Measurements from ENCODE around the gene SLC20A1.
"Not testable (repeated sequence)": the region's sequence is repeated elsewhere in the genome, so short reads cannot be mapped to it uniquely, and the experiment has no call there.

SLC20A1 gene

GRCh38 chr2:112646791-112647689 lies 1.3 kb downstream of the SLC20A1 start:
- DNase-seq (ENCODE audit: low read depth) = no peak

GRCh38 chr2:112648081-112648480 lies 2.3 kb downstream of the SLC20A1 start:
- DNase-seq (ENCODE audit: low read depth) = no peak

DNA sequence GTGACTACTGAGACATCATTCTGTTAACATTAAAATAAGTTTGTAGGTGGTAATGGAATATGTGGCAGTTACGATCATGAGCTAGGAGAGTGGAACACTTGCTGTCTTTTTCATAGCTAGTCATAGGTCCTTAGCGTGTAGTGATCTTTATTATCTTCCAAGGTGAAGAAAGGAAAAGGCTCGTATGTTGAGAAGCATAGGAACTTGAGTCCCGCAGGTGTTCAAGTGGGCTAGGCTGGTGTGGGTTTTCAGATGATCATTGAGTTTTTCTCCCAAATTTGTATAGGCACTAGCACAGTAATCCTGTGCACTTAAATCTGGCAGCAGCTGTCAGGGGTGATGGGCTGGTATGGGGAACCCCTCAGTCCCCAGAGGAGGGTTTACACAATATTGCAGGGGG lies 10.9 kb downstream of the SLC20A1 start:
- DNase-seq (ENCODE audit: low read depth) = no peak

DNA sequence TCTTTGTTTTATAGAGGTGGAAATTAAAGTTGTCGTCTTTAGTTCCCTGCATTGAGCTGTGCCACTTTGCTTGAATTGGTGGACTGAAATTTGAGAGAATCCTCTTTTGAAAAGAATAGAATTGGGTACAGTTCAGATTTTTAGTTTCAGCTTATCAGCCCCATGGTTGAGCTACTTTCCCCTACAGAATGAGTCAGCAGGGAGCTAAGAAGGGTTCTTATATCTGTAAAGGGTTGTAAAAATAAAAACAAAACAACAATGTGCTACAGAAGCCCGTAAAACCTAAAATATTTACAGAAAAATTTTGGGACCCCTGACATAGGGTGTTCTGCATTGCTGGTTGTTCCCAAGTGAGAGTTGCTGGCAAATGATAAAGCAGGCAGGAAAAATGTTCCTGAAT lies 12.6 kb downstream of the SLC20A1 start:
- DNase-seq (ENCODE audit: low read depth) = no peak

- DNase-seq (ENCODE audit: low read depth) = no peak
Measured at GRCh38 chr2:112658839-112659667, 13.3 kb downstream of the SLC20A1 start.

GRCh38 chr2:112660138-112660537 lies 14.4 kb downstream of the SLC20A1 start:
- no peak for DNase-seq (ENCODE audit: low read depth)

DNA sequence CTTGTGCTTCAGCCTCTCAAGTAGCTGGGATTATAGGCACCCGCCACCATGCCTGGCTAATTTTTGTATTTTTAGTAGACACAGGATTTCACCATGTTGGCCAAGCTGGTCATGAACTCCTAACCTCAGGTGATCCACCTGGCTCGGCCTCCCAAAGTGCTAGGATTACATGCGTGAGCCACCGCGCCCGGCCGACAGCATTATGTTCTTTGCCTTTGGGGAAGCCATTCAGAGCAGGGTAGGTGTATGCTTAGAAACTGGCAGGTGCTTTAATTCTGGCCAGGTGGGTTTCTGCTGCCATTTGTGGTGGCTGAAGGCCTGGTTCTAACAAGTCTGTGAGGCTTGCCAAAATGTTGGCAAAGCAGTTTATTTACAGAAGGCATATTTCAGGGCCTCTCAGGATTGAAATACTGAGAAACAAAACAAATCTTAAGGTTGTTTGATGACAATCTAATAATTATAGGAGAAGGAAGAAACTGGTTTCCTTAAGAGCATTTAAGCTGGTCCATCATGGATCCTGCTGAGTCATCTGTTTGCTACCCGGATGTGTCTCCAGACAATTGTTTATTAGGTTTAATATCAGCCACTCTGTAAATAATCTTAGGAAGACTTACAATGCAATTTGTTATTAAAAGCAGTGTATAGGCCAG lies 16.0 kb downstream of the SLC20A1 start:
- no peak for DNase-seq (ENCODE audit: low read depth)

DNA sequence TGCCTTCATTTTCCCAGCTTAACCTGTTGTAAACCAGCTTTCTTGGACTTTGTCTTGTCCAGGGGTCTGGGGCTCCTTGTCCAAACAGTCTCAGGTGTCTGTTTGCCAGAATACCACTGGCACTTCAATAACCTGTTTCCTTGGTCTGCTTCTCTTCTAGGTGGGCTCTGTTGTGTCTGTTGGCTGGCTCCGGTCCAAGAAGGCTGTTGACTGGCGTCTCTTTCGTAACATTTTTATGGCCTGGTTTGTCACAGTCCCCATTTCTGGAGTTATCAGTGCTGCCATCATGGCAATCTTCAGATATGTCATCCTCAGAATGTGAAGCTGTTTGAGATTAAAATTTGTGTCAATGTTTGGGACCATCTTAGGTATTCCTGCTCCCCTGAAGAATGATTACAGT lies 17.0 kb downstream of the SLC20A1 start:
- DNase-seq (ENCODE audit: low read depth) = no peak

DNA sequence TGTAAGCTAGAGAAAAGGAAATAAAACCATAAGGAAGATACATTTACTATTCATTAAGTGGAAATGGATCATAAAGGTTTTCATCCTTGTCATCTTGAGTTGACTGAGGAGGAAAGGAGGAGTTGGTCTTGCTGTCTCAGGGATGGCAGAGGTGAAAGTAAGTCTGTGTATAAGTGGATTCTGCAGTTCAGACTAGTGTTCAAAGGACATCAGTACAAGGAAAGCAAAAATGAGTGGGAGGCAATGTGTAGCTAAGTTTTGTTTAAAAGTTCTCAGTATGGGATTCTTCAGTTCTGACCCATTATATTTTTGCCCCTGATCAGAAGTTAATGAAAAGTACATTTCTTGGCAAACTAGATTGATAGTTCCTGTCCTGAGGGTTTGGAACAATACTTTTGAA lies 18.9 kb downstream of the SLC20A1 start:
- no peak for DNase-seq (ENCODE audit: low read depth)

- DNase-seq (ENCODE audit: low read depth) = no peak
Measured at GRCh38 chr2:112665113-112665780, 19.5 kb downstream of the SLC20A1 start.

DNA sequence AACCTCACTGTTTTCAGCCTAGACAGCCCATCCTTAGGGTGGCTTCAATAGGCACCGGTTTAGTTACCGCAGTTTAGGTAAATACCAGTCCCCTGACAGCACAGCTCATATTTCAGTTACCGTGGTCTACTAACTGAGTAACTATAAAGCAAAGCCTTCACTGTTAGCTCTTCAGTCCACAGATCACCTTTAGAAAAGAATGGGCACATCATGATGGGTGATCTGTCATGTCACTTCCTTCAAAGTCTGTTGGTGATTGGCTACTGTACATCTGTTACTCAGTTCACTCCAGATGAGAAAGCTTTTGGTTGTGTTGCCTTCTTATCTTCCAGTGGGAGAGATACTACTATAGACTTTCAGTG lies 21.0 kb downstream of the SLC20A1 start:
- DNase-seq (ENCODE audit: low read depth) = no peak

DNA sequence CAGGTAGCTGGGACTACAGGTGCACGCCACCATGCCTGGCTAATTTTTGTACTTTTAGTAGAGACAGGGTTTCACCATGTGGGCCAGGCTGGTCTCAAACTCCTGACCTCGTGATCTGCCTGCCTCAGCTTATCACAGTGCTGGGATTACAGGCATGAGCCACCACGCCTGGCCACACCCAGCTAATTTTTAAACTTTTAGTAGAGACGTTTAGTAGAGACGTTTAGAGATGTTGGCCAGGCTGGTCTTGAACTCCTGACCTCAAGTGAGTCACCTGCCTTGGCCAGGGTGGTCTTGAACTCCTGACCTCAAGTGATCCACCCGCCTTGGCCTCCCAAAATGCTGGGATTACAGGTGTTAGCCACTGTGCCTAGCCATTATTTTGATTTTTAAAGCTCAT lies 21.8 kb downstream of the SLC20A1 start:
- not testable (repeated sequence) for DNase-seq (ENCODE audit: low read depth)

GRCh38 chr2:112669667-112670066 lies 23.9 kb downstream of the SLC20A1 start:
- no peak for DNase-seq (ENCODE audit: low read depth)

GRCh38 chr2:112670252-112671022 lies 24.7 kb downstream of the SLC20A1 start:
- DNase-seq (ENCODE audit: low read depth) = no peak

GRCh38 chr2:112671801-112672200 lies 26.1 kb downstream of the SLC20A1 start:
- DNase-seq (ENCODE audit: low read depth) = no peak

GRCh38 chr2:112673008-112673407 lies 27.3 kb downstream of the SLC20A1 start:
- no peak for DNase-seq (ENCODE audit: low read depth)

DNA sequence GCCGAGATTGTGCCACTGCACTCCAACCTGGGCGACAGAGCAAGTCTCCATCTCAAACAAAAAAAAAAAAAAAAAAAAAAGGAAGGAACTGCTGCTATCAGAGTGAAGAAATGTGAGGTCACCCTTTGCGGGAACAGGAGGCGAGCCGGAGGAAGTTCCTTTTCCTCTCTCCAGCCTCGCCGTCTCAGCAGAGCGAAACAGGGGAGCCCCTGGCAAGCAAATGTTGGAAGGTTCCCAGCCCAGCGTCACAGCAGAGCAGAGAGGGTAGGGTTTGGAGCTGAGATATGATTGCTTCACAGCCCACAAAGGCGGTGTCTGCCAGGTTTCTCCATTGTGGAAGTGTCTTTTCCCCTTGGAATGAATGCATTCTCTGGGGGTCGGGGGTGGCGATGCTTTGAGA lies 28.5 kb downstream of the SLC20A1 start:
- DNase-seq (ENCODE audit: low read depth) = no peak

DNA sequence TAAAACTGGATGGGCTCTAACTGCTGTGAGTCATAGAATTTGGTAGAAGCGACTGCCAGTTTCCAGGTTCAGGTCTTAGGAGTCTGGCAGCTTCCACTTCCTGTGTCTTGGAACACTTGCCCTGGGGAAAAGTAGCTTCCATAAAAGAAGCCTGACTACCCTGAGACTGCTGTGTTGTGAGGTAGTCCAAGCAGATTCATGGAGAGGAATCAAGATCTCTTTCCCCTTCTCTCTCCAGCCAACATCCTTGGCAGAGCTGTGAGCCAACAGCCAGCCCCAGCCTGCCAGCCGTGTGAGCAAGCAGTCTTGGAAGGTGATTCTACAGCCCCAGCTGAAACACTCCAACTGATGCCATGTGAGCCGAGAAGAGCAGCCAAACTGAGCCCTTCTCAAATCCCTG lies 33.7 kb downstream of the SLC20A1 start:
- no peak for DNase-seq (ENCODE audit: low read depth)

GRCh38 chr2:112680666-112681101 lies 34.9 kb downstream of the SLC20A1 start:
- no peak for DNase-seq (ENCODE audit: low read depth)

DNA sequence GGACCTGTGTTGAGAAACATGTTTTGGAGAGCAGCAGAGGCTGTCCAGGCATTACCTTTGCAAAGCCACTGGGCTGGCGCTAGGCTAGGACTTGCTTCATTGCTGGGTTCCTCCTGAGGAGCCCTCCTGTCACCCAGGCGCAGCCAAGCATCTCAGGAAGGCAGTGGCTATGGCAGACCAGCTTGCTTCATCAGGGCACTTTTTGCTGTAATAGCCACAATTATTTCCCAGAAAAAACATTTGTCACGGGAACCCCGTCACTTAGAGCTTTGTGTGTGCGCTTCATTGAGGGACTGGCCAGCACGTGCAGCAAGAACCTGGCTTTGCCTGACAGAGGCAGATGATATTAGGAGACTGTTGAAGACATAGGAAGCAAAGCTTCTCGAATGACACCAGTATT lies 36.4 kb downstream of the SLC20A1 start:
- DNase-seq (ENCODE audit: low read depth) = no peak

Data from activated T-helper 9 cell treated with anti-CD3 and anti-CD28 coated beads, Interleukin-2, amount 50 U/mL, for 16 hours (primary cell).